WTC11 (cell line): ENCODE data around the gene ROBO2.

Experiments
- ATF2 ChIP-seq: sonication (generic); formaldehyde crosslinking; IDR thresholded peaks from 2 replicates; pipeline ENCODE4 v1.8.1; 2022; ENCODE audit warnings: low read depth, missing genetic modification reagents, borderline replicate concordance
- CTCF ChIP-seq: fragments of 200-600 bp; IDR thresholded peaks from 2 replicates; pipeline ENCODE4 v1.8.0; 2022; ENCODE audit warnings: antibody characterized with exemption
- E2F4 ChIP-seq: sonication (generic); formaldehyde crosslinking; IDR thresholded peaks from 2 replicates; pipeline ENCODE4 v1.8.1; 2022; ENCODE audit warnings: low read depth, mild to moderate bottlenecking, moderate library complexity, missing genetic modification reagents, borderline replicate concordance
- USF1 ChIP-seq: sonication (generic); formaldehyde crosslinking; IDR thresholded peaks from 2 replicates; pipeline ENCODE4 v1.8.0; 2022; ENCODE audit warnings: mild to moderate bottlenecking, missing genetic modification reagents

GRCh38 chr3:77251136-77251535 lies 211.2 kb downstream of the ROBO2 start:
- TF ChIP-seq CTCF (no peak), E2F4 (no peak), USF1 (no peak), ATF2 (CRISPR knock-in tag) (no peak)
